ENCODE data around the gene TSPYL4.

The TSPYL4 gene

DNA sequence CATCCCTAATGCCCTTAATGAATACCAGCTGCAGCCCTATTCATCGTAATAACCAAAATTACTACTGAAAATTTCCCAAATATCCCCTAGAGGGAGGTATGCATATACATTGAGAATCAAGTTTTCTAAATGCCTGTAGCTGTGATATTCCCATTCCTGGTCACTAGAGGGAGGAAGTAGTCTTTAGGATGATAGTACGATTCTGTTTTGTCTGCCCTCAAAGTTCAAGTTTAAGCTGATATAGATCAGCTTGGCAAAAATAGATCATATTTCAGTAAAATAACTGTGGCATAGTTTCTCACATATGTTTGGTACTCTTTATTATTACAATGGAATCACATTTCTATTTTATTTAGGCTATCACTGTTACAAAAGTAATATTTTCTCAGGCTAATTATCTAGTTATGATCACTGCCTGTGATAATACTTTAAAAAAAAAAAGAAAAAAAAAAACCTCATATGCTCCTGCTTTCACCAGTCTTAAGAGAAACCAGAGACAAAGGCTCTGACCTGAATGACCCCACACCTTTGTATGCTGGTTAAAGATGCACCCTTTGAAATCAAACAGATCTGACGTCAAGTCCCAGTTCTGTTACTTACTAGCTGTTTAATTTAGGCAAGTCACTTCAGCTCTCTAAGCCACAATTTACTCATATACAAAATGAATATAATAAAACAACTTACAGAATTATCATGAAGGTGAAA, 14.9 kb upstream of the TSPYL4 start:
- DNase-seq, result no peak

DNA sequence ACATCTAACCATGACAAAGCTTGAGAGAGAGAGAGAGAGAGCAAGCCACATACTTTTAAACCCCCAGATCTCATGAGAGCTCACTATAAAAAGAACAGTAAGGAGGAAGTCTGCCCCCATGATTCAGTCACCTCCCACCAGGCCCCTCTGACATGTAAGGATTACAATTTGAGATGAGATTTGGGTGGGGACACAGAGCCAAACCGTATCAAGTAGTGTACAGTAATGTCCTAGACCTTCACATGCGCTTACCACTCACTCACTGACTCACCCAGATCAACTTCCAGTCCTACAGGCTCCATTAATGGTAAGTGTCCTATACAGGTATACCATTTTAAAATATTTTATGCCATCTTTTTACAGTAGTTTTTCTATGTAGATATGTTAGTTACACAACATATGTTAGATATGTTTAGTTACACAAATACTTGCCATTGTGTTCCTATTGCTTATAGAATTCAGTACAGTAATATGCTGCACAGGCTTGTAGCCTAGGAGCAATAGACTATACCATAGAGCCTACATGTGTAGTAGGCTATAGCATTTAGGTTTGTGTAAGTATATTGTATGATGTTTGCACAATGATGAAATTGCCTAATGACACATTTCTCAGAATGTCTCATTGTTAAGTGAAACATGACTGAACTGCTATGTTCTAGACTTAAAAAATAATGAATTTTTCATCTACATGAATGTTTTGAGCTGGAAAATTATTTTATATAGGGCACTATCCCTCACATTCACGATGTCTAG, 14.1 kb upstream of the TSPYL4 start:
- no peak for DNase-seq

DNA sequence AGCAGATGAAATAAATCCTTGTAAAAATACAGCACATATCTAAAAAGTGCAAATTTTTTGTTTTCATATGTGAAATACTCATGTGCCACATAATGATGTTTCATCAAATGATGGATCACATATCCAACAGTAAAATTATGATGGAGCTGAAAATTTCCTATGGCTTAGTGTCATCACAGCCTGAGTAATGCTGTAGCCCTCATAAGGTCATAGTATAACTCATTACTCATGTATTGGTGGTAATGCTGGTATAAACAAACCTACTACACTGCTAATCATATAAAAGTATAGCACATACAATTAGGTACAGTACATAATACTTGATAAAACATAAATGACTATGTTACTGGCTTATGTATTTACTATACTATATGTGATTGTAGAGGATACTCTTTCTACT, 12.9 kb upstream of the TSPYL4 start:
- no peak for DNase-seq

DNA sequence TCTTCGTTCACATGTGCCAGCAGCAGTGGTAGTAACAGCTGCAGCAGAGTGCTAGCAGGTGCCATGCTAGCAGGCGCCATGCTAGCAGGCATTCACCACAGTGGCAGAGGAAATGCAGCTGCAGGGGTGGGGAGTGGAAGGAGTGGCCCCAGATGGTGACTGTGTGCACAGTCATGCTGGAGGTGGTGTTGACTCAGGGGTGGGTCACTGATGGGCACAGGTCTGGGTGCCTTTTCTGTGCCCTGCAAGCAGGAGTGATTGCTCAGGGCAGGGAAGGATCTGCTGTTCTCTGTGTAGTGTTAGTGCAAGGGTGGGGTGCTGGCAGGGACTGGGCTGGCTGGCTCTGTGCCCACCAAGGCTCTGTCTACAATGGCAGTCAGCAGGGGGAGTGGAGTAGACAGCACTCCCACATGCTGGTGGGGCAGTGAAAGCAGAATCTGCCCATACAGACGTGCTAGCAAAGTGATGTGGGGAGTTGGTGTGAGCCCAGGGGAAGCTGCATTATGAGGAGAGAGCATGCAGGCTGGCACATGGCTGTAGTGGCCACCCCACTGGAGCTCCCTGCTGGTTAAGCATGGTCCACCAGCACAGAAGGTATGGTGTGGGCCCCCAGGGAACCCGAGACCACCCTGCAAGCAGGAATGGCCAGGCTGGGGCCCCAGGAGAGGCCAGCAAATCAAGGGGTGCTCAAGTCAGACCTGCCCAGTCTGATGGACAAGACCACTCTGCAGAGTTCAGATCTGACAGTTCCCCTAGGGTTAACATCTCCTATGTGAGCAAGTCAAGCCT, 11.4 kb upstream of the TSPYL4 start:
- no peak for DNase-seq

DNA sequence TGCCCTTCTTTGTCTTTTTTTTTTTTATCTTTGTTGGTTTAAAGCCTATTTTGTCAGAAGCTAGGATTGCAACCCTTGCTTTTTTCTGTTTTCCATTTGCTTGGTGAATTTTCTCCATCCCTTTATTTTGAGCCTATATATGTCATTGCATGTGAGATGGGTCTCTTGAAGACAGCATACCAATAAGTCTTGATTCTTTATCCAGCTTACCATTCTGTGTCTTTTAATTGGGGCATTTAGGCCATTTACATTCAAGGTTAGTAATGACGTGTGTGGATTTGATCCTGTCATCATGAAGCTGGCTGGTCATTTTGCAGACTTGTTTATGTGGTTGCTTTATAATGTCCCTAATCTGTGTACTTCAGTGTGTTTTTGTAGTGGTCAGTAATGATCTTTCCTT, 9.5 kb upstream of the TSPYL4 start:
- no peak for DNase-seq

DNA sequence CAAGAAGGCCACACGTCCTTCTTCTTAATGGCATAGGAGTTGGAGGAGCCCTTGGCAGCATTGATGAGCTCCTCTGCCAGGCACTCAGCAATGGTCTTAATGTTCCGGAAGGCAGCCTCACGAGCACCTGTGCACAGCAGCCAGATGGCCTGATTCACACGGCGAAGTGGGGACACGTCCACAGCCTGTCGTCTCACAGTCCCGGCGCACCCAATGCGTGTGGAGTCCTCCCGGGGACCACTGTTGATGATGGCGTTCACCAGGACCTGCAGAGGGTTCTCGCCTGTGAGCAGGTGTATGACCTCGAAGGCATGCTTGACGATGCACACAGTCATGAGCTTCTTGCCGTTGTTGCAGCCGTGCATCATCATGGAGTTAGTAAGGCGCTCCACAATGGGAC, 4.6 kb upstream of the TSPYL4 start:
- no peak for DNase-seq

DNA sequence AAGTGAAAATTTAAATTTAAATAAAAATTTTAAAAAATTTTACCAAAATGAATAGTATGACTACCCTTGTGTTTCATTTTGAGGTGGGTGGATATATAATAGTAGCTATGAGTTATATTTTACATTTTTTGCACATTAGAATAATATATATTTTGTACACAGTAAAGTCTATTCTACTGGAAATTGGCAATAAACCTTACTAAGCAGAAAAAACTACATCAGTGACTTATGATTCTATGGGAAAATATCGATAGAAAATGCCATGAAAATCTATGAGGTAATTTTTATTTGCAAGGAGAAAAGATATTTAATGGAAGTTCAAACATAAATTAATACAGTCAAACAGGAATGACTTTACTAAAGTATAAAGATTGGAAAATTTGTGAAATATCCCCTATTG, 2.8 kb upstream of the TSPYL4 start:
- DNase-seq, result no peak

DNA sequence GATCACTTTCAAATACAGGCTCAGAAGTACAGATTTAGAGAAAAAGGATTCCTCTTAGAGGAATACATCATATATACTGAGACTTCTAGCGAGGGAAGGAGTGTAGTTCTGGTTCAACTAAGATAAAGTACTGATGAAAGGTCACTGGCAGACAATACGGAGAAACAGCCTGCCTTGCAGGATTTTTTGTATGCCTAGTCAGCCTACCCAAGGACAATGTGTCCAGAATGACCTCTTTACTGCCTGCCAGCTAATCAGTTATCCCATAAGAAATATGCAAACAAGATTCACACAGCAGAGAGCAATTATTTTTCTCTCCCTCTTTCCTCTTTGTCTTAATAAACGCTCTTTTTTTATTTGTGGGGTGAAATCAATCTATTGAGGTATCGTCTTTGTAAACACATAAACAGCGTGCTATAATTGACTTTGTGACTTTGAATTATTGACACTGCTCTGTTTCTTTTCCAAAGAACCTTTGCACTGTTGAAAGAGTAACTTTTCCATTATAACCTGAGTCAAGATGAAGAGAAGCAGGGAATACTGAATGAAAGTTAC, 1.4 kb upstream of the TSPYL4 start:
- DNase-seq, result no peak

DNA sequence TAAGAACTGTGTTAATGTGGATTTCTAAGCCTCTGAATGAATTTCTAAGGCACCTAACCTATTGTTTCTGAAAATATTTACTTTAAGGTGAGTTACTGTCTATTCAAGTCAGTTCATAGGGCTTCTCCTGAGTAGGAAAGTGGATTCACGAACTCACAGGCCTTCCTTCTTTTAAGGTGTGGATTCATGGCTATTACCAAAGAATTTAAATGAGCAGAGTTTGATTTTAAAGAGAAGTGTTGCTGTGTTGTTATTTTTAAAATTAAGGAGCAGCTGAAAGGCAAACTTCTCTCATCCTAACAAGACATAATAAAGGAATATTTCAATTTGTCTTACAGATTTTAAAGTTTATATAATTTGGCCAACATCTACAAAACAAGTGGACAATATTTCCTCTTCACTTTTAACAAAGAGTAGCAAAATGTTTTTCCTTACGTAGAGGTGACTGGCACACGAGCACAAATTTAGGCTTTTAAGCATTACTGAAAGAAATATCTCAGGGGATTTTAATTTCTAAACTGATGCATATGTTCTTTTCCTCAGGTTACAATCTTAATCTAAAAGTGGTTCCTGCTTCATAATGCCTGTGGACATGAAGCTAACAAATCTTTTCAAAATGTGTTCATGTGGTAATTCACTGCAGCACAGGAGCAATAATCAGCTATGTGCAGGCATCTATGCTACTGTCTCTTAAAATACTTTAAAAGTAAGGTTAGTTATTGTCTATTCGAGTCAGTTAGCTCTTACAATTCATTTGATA, 602 bp upstream of the TSPYL4 start:
- DNase-seq, result no peak

DNA sequence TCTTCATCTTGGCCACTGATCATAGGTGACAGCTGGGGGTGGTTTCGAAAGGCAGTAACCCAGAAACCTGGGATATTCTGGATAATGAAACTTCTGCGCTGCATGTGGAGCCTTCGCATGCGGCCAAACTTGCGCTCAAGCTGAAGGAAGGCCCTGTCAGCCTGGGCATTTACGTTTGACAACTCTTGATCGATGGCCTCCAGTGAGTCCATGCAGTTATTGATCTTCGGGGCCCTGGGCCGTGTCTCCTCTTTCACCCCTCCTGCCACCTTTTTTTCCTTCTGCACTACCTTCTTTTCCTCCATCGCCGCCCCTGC, 729 bp downstream of the TSPYL4 start:
- DNase-seq, result no peak

DNA sequence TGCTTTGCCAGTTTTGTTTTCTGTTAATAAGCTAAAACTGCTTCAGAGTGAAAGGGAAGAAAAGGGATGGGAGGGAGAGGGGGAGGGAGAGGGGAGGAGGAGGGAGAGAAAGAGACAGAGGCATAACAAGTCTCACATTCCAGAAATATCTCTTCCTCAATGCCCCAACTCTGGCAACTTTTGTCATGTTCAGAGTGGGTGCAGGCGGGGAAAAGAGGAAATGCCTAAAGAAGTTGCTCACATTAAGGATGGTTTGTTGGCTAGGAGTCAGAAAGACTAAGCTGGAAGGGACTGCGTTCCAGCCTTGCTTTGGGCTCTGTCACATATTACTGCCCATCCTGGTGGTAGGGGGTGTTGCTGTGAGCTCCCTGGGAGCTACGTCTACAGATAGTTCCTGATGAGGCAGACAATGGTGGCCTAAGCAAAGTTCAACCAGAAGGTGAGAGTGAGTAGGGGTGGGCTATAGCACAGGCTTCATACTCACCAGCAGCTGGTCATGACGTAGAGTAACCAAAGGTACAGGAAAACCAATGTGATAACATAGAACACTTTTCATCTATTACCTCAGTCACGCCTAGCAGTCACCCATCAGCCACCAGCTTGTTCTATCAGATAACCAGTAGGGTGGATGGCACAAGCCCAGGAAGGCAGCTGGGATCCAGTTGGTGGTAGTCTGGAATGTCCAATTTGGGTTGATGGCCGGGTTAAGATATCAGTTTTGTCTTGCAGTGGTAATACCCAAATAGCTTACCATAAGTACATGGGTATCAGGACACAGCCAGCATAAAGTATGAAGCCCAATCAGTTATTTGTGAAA, 2.1 kb downstream of the TSPYL4 start:
- no peak for DNase-seq

DNA sequence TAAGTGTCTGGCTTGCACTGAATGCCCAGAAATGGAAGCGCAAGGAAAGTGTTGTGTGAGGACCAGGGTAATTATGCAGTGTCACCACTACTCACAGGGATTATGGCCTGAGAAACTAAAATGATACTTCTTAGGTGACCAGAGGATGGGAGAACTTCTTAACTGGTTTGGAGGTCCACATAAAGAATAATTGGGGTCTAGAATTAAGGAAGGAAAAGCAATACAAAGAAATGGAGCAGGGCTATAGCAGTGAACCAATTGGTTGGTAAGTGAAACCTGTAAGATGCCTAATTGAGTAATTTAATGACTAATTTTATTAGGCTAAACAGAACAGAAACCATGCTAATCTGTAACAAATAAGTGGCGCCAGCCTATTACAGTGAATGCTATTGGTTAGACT, 5.3 kb downstream of the TSPYL4 start:
- DNase-seq, result no peak

DNA sequence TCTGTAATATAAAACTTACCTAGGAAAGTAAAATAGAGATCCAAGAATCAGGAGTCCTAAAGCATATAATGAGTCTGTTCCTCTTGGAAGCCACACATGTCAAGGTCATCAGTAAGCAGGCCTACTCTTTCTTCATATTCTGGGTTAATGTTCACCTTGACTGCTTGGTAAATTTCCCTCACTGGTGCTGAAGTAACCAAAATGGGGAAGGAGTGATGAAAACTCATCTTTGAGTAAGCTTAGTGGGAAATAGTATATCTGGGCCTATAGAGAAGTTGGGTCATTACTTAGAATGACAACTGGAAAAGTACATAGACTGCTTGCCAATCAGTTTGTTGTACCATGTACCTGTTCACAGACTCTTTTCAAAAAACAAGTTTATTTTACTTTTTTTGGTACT, 6.6 kb downstream of the TSPYL4 start:
- no peak for DNase-seq

DNA sequence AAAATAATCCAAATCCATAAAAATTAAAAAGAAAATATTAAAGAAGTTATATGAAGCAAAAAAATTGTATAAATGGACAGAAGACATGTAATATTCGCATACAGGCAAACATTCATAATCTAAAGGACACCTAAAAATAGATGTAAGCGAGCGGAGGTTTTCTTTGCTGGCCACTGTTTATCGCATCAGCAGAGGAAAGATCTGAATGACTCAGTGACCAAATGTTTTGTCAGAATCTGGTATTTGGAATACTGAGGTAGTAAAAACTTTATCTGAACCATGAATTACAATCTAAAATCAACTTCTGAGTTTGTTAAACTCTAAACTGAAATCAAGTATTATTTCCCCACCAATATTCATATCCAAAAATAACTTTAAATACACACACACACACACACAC, 7.8 kb downstream of the TSPYL4 start:
- no peak for DNase-seq

DNA sequence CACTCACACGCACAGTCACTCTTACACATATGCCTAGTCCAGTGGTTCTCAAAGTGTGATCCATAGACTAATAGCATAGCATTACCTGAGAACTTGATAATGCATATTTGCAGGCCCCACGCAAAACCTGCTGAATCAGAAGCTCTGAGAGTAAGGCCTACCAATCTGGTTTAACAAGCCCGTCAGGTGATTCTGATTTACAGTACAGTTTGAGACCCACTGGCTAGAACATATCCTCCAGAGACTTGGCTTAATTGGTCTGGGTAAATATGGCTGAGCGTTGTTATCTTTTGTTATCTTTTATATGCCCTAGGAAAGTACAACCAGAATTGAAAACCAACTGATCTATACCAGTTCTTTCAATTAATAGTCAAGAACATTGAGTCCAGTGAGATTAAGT, 9.6 kb downstream of the TSPYL4 start:
- DNase-seq, result no peak

DNA sequence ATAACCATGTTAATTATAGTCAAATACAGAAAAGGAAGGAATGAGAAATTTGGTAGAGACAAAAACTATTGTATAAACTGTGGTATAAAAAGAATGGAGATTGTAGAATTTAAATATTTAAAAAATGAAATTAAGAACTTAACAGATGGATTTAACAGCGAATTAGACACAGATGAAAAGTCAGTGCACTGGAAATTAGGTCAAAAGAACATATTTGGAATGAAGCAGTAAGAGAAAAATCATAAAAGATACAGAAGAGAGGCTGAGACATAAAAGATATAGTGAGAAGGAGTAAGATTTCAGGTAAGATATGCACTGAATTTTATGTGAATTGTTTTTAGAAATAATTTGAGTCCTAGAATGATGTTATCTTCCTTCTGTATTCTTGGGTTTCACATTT, 14.0 kb downstream of the TSPYL4 start:
- no peak for DNase-seq

DNA sequence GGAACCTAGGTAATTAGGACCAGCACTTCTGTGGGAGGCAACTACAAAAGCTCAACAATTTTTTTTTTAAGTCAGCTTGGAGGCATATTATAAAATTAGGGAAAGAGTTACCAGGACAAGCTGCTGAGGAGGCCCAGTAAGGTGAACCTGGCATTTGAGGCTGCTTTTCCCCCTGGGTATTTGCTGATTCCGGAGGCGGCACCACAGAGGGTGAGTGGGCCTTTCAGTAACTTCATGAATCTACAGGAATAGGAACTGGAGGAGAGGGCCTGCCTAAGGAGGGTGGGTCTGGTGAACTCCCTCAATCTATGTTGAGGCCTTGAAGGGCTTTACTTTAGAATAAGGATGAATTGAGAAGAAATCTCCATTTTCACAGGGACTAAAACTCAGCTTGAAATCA, 14.6 kb downstream of the TSPYL4 start:
- DNase-seq, result no peak

DNA sequence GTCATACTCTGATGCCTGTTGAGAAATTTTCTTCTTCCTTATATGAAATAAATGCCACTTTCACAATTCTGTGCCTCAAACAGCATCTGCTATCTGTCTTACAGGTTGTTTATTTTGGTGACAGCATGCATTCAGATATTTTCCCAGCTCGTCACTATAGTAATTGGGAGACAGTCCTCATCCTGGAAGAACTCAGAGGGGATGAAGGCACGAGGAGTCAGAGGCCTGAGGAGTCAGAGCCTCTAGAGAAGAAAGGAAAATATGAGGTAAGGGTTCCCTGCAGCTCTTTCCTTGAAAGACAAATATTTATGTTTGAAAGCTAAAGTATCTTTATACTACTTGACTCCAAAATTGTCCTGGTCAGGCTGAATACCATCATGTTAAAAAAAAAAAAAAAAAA, 15.8 kb downstream of the TSPYL4 start:
- no peak for DNase-seq

DNA sequence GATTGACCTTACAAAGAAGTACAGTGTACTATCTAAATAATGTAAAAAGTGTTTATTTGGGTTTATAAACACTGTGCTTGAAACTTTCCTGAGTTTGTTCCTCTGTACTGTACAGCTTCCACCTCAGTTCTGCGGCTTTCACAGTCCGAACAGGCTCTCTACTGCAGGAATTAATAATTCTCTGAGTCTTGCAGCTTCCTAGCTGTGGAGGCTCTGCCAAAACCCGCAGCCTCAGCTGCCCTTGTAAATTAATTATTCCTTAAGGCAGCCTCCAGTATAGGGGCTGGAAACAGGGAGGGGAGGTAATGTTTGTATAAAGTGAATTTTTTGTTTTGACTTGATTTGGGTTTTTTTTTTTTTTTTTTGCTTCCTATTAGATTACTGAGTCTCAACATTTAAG, 19.2 kb downstream of the TSPYL4 start:
- DNase-seq, result no peak

DNA sequence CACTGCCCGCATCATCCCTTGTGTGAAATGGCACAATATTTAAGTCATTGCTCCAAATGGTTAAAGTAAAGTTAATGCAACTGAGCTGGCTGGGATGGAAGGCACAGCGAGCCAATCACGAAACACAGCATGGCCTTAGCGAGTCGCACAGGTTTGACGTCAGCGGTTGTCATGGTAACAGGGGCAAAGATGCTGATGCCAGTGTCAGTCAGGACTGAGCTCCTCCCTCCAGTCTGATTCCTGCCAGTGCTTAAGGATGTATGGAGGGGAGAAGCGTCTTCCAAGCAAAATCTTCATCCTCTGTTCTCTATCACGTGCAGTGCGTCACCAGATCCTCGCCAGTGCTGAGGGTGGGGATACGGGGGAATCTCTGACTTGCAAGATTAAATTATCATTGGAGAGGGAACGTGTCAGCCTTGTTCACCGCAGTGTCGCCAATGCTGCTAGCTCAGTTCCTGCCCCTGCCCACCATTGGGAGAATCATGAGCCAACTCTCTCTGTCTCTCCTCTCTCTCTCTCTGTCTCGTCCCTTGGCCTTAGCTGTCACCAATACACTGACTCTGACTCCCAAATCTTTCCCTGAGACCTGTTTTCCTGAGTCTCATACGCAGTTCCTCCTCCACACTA, 24.5 kb downstream of the TSPYL4 start:
- DNase-seq, result no peak

DNA sequence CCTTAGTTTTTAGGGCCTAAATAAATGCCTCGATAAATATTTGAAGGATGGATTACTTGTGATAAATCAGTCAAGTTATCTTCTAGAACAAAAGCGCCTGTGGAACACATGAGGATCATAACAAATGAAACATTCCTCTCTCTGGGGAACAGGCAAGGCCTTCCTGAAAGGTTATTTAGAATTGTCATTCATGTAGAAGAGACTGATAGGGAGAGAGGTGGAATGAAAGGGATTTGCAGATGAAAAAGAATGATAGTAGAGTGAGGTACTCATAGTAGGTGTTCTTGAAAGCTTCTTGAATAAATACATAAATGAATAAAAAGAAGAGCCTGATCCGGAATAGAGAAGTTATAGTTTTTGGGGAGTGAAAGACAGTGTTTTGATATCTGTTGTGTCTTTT, 30.5 kb downstream of the TSPYL4 start:
- no peak for DNase-seq

DNA sequence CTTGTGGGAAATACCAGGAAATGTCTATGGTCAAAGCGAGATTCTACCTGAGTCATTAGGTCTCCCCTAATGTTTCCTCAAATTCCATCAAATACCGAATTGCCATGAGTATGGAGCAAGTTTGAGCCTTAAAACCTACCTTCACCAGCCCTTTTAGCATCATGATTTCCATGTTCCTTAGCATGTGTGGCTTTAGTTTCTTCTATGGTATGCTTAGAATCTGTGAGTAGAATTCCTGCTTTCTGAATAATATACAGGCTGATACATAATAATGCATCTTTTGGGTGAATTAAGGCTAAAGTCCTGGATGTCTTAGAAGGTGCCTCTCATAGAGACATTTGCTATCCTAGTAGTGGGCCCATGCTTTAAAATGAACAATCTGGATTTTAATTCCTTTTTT, 32.0 kb downstream of the TSPYL4 start:
- no peak for DNase-seq
